MM.1S (cell line): ENCODE measurements around the gene BCL6.

Experiments used
- EZH2phosphoT487 ChIP-seq: fragments of 300-600 bp; sonication (generic); IDR thresholded peaks from 2 replicates; pipeline ENCODE4 v1.6.1; 2018; ENCODE audit warnings: antibody characterized with exemption, low read length
- TF ChIP-seq, protein P1 (sequence below): fragments of 300-600 bp; sonication (generic); IDR thresholded peaks from 2 replicates; pipeline ENCODE4 v1.5.1; 2016; ENCODE audit warnings: antibody characterized with exemption, low read length, mixed read lengths

- TF ChIP-seq, protein P1, sequence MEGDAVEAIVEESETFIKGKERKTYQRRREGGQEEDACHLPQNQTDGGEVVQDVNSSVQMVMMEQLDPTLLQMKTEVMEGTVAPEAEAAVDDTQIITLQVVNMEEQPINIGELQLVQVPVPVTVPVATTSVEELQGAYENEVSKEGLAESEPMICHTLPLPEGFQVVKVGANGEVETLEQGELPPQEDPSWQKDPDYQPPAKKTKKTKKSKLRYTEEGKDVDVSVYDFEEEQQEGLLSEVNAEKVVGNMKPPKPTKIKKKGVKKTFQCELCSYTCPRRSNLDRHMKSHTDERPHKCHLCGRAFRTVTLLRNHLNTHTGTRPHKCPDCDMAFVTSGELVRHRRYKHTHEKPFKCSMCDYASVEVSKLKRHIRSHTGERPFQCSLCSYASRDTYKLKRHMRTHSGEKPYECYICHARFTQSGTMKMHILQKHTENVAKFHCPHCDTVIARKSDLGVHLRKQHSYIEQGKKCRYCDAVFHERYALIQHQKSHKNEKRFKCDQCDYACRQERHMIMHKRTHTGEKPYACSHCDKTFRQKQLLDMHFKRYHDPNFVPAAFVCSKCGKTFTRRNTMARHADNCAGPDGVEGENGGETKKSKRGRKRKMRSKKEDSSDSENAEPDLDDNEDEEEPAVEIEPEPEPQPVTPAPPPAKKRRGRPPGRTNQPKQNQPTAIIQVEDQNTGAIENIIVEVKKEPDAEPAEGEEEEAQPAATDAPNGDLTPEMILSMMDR = no peak
- no peak for TF ChIP-seq EZH2phosphoT487
Observed at GRCh38 chr3:187789872-187790271, 44.6 kb upstream of the BCL6 start.
